Measurements from ENCODE around the gene CCNQ.

The CCNQ gene

GRCh38 chrX:153623310-153624029 is 24.5 kb upstream of the CCNQ start:
- H3K79me2 ChIP-seq (ENCODE audit: low read length): no peaks in the 10 kb centered on the region
- no peaks in the 10 kb centered on the region for H3K9me3 ChIP-seq (replicated peaks; ENCODE audit: insufficient read depth, low read length)
- H3K36me3 ChIP-seq (replicated peaks; ENCODE audit: insufficient read depth, low read length): no peaks in the 10 kb centered on the region
- no peaks in the 10 kb centered on the region for H4K20me1 ChIP-seq (ENCODE audit: insufficient read depth, low read length)
- H3K27me3 ChIP-seq (replicated peaks; ENCODE audit: insufficient read depth, low read length): peaks cover 59% of the 10 kb centered on the region
- H3K9me2 ChIP-seq (replicated peaks; ENCODE audit: insufficient read depth, low read length): no peaks in the 10 kb centered on the region
- no peaks in the 10 kb centered on the region for H3F3A ChIP-seq (ENCODE audit: insufficient read depth, low read length)
- H3K4me2 ChIP-seq (ENCODE audit: low read depth, low read length): no peak overlapping the region
- H2AFZ ChIP-seq (ENCODE audit: low read length): no peak overlapping the region
- TF ChIP-seq EZH2 (optimal IDR thresholded peaks at IDR 0.05; ENCODE audit: low read depth, low read length) (no peak), EZH2phosphoT487 (IDR thresholded peaks at IDR 0.05; ENCODE audit: low read length) (no peak)
- TF ChIP-seq, protein P1, sequence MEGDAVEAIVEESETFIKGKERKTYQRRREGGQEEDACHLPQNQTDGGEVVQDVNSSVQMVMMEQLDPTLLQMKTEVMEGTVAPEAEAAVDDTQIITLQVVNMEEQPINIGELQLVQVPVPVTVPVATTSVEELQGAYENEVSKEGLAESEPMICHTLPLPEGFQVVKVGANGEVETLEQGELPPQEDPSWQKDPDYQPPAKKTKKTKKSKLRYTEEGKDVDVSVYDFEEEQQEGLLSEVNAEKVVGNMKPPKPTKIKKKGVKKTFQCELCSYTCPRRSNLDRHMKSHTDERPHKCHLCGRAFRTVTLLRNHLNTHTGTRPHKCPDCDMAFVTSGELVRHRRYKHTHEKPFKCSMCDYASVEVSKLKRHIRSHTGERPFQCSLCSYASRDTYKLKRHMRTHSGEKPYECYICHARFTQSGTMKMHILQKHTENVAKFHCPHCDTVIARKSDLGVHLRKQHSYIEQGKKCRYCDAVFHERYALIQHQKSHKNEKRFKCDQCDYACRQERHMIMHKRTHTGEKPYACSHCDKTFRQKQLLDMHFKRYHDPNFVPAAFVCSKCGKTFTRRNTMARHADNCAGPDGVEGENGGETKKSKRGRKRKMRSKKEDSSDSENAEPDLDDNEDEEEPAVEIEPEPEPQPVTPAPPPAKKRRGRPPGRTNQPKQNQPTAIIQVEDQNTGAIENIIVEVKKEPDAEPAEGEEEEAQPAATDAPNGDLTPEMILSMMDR (IDR thresholded peaks at IDR 0.05; ENCODE audit: low read length): no peak
- H3K4me3 ChIP-seq (ENCODE audit: low read length): no peak overlapping the region
- H3K4me1 ChIP-seq (ENCODE audit: low read length): no peaks in the 10 kb centered on the region
- no peak overlapping the region for H3K9ac ChIP-seq (ENCODE audit: low read length)
- no peak for DNase-seq
- H3K27ac ChIP-seq (ENCODE audit: low read length): no peak overlapping the region

DNA sequence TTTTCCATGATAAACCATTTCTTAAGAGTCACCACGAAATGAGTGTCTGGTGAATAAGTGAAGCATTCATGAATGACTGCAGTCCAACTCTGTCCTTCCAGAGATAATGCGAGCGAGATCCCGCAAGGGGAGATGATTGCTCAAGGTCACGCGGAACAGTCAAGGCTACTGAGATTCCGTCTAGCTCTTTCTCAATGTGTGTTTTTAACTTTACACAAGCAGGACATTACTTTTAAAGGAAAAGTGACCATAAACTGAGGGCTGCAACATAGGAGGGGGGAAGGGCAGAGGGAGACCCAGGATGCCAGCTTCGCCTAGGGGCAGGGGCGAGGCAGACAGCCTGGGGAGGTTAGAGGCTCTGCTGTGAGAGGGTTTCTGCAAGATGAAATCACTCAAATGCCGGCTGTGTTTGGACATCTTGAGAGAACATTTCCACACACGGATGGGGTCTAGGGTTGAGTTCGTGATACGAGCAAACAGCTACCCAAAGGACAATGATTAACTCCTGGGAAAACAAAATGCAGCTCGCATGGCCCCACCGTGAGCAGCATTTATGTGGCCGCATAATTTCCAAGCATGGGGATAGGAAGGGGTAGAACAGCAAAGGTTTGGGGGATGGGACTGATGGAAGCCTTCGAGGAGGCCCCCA is 23.8 kb upstream of the CCNQ start:
- no peak for DNase-seq
- no peaks in the 10 kb centered on the region for H3K9me3 ChIP-seq (replicated peaks; ENCODE audit: insufficient read depth, low read length)
- H3K4me2 ChIP-seq (ENCODE audit: low read depth, low read length): no peak overlapping the region
- H4K20me1 ChIP-seq (ENCODE audit: insufficient read depth, low read length): no peaks in the 10 kb centered on the region
- H3F3A ChIP-seq (ENCODE audit: insufficient read depth, low read length): no peaks in the 10 kb centered on the region
- TF ChIP-seq EZH2 (optimal IDR thresholded peaks at IDR 0.05; ENCODE audit: low read depth, low read length) (no peak), EZH2phosphoT487 (IDR thresholded peaks at IDR 0.05; ENCODE audit: low read length) (no peak)
- H3K27me3 ChIP-seq (replicated peaks; ENCODE audit: insufficient read depth, low read length): peaks cover 63% of the 10 kb centered on the region
- H3K9ac ChIP-seq (ENCODE audit: low read length): no peak overlapping the region
- H3K79me2 ChIP-seq (ENCODE audit: low read length): no peaks in the 10 kb centered on the region
- no peaks in the 10 kb centered on the region for H3K9me2 ChIP-seq (replicated peaks; ENCODE audit: insufficient read depth, low read length)
- H3K4me1 ChIP-seq (ENCODE audit: low read length): no peaks in the 10 kb centered on the region
- H3K36me3 ChIP-seq (replicated peaks; ENCODE audit: insufficient read depth, low read length): no peaks in the 10 kb centered on the region
- H3K4me3 ChIP-seq (ENCODE audit: low read length): no peak overlapping the region
- H2AFZ ChIP-seq (ENCODE audit: low read length): no peak overlapping the region
- H3K27ac ChIP-seq (ENCODE audit: low read length): no peak overlapping the region

DNA sequence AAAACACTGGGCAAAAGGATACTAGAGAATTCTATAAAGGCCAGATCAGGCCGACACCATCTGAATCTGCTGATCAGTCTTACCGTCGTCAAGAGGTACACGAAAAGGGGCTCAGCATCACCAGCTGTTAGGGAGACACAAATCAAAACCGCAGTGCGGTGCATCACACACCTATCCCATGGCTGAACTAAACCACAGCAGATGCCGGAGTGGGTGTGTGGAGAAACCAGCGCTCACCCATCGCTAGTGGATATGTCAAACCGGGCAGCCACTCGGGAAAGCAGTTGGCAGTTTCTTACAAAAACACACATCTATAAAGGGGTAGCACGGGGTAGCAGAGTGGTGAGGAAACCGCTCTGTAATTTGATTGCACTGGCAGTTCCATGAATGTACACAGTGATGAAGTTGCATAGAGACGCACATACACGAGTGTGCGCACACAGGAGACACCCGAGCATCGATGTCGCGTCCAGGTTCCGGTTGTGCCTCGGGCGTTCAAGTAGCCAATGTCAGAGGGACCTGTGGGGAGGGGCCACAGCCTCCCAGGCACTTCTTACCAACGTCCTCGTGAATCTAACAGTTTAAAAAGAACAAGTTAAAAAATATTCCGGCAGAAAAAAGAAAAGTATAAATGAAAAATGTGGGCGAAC is 23.1 kb upstream of the CCNQ start:
- H4K20me1 ChIP-seq (ENCODE audit: insufficient read depth, low read length): no peaks in the 10 kb centered on the region
- no peak overlapping the region for H3K27ac ChIP-seq (ENCODE audit: low read length)
- no peak for DNase-seq
- H3F3A ChIP-seq (ENCODE audit: insufficient read depth, low read length): no peaks in the 10 kb centered on the region
- no peak overlapping the region for H3K9ac ChIP-seq (ENCODE audit: low read length)
- TF ChIP-seq EZH2 (optimal IDR thresholded peaks at IDR 0.05; ENCODE audit: low read depth, low read length) (no peak), EZH2phosphoT487 (IDR thresholded peaks at IDR 0.05; ENCODE audit: low read length) (no peak)
- TF ChIP-seq, protein P1 (IDR thresholded peaks at IDR 0.05; ENCODE audit: low read length): no peak
- no peak overlapping the region for H3K4me2 ChIP-seq (ENCODE audit: low read depth, low read length)
- no peaks in the 10 kb centered on the region for H3K79me2 ChIP-seq (ENCODE audit: low read length)
- no peaks in the 10 kb centered on the region for H3K9me2 ChIP-seq (replicated peaks; ENCODE audit: insufficient read depth, low read length)
- no peak overlapping the region for H3K4me3 ChIP-seq (ENCODE audit: low read length)
- peaks cover 60% of the 10 kb centered on the region for H3K27me3 ChIP-seq (replicated peaks; ENCODE audit: insufficient read depth, low read length)
- H3K9me3 ChIP-seq (replicated peaks; ENCODE audit: insufficient read depth, low read length): no peaks in the 10 kb centered on the region
- H3K36me3 ChIP-seq (replicated peaks; ENCODE audit: insufficient read depth, low read length): no peaks in the 10 kb centered on the region
- H2AFZ ChIP-seq (ENCODE audit: low read length): no peak overlapping the region
- H3K4me1 ChIP-seq (ENCODE audit: low read length): no peaks in the 10 kb centered on the region

All from MM.1S (cell line).